ENCODE data around the gene OR4D9.
A peak's percentile ranks its signal among the peaks of the same experiment; 100 is the strongest.

OR4D9 gene

DNA sequence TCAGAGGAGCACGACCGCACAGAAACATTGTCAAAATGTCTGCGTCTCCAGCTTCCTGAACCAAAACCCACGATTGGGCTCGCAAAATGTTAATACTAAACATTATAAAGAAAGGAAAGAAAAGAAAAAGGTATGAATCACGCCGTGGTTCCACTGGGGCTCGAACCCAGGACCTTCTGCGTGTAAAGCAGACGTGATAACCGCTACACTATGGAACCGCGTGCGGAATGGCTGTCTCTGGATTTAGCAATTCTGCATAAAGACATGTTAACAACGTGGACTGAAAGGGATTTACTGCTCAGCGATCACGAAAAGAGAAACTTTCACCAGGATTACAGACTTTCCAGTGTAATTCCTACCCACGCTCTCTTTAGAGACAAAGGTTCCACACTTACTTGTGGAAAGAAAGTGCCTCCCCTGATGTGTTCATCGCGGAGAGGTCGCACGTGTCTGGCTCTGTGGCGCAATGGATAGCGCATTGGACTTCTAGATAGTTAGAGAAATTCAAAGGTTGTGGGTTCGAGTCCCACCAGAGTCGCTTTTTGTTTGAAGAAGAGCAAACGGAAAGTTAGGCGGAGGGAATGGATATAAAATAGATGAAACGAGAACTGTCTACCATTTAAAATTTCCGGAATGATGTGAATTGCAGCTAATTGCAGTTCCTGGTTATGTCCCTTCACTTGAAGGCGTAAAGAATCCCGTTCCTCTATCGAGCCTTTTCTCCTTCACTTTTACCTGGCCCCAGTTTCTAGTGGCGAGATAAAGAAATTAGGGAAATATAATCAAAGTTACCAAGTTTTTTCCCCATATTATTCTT is 39.7 kb downstream of the OR4D9 start:
- peak; percentile 77 for DNase-seq

DNA sequence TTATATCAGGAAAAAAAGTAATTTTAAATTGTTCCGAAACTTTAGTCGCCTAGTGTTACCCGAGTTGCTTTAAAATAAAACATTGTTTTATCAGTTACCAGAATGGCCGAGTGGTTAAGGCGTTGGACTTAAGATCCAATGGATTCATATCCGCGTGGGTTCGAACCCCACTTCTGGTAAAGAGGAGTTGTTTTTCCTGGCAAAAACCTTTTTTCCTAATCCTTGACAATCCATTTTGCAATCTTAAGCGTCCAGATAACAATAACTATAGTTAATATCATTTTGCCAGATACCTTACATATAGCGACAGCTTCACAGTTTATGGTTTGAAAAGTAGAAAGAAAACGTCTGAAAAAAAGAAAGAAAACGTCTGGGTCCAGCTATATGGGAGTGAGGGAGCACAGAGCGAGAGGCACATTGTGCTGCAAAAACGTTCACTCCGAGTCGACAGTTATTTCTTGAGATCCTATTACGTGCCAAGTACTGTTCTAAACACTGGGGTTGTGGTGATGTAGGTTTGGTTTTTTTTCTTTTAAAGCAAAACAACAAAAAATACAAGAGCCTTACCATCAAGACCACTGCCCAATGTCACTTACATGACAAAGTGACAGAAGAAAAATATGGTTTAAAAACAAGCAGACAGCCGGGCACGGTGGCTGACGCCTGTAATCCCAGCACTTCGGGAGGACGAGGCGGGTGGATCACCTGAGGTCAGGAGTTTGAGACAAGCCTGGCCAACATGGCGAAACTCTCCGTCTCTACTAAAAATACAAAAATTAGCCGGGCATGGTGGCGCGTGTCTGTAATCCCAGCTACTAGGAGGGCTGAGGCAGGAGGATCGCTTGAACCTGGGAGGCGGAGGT is 40.6 kb downstream of the OR4D9 start:
- DNase-seq = no peak

DNA sequence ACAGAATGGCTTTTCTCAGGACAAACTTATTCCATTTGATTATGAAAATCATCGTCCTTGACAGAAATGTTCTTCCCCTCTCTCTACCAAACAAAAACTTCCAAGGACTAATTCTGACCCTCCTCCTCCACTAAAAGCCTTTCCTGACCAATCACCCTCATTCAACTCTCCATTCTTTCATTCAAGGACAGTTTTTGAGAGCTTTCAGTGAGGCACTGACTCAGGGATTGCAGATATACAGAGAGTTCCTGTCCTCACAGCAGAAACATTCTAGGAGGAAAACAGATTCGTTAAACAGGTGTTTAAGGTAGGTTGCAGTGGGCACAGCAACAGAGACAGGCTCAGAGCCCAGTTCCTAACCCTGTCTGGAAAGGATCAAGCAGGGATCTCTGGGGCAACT is 41.5 kb downstream of the OR4D9 start:
- DNase-seq = no peak

DNA sequence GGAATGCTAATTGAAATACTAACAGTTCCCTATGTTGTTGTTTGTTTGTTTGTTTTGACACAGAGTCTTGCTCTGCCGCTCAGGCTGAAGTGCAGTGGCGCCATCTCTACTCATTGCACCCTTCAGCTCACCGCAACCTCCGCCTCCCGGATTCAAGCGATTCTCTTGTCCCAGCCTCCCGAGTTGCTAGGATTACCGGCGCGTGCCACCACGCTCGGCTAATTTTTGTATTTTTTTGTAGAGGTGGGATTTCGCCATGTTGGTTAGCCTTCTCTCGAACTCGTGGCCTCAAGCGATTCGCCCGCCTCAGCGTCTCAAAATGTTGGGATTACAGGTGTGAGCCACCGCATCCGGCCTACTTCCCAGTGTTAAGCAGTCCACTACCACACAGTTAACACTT is 42.0 kb downstream of the OR4D9 start:
- DNase-seq = no peak

DNA sequence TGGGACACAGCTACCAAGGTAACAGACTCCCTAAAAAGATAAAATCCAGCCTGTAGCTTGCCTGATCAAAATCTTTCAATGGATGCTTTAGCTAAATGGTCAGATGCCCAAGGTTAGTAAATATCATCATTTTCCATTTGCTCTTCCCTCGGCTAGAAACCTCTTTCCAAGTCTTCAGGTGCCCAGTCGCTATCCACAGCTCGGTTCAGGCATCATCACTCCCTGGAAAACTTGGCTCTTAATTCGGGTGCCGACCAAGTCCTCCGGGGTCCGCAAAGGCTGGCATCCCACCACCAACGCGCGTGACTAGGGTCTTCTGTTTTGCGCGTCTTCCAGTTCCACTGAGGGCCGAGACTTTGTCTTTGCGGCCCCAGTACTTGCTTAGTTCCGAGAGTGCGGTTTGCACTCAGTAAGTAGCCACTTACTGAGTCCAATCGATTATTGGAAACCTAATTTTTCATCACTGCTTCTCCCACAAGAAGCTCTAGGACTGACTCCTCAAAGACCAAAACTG is 44.3 kb downstream of the OR4D9 start:
- DNase-seq = no peak

DNA sequence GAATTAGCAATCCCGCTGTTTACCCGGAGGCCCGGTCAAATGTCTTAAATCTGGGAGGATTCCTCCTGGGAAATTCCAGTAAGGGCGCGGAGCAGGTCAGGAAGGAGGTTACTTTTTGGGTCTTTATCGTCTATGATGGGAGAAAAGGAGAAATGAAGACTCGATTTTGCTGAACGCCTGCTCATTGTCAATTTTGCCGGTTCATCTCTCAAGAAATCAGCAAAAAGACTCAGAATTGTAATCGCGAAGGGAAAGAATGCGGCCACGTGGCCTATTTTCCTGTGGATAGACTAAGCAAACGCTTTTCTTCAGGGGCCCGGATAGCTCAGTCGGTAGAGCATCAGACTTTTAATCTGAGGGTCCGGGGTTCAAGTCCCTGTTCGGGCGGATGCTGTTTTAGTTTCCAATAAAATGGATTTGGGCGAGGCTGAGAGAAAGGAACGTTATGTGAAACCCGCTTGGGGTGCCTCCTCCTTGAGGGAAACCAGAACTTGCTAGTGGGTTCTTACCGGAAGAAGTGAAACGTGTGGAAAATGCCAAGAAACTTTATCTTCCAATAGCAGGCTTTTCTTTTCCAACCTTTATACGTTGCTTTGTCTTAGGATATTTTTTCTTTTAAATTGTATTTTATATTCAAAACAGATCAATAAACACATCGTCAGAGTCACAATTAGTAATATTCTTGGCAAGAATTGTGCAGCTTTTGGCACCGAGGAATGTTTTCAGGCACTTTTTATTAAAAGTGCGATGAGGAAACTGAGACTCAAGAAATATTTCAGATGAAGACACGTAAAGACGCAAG is 45.0 kb downstream of the OR4D9 start:
- peak; percentile 54 for DNase-seq

DNA sequence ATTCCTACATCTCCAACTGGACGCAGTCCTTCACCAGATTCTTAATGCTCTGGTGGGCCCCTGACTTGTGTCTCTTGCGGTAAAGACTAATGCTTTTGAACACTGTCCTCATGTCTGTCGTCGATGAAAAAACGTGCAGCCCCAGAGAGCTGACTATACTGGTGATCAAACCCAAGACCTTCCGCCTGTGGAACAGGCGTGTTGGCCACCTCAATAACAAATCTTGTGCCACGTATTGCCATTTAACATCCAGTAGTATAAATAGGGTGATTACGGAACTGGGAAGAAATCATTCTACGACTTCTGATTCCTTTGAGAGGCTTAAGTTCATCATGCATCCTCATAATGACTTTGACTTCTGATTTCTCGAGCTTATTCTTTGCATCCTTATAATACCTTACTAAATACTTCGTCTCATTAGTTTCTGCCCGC is 45.6 kb downstream of the OR4D9 start:
- DNase-seq = no peak

DNA sequence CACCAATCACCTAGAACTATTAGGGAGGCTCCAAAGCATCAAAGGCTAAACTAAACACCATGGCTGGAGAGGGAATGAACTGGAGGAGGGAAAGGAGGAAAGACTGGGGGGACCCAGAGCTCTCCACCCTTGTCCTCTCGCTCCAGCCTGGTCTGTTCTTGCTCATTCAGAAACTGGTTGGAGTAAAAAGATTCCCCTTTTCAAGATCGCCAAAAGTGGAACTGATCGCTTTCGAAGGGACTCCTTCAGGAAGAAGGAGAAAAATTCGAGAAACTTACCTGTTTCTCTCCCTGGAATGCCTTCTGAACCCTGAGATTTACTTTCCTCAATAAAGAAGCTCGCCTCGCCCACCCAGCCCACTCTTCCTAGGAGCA is 46.9 kb downstream of the OR4D9 start:
- DNase-seq = no peak

DNA sequence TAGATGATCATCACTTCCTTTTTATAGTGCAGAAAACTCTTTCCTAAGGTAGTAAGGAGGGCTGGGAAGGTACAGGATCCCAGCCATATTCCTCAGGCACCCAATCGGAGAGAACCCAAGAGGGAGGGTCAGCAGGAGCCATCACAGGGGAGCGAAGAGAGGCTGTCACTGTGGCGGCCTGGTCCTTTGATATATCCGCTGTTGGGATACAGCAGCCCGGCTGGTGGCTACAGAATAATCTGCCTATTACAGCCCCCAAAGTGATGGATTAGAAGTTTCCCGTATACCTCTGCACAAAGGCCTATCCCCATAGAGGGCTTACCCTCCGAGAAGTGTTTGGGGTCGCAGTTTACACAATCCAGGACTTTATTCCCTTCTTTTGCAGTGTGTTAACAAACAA is 48.5 kb downstream of the OR4D9 start:
- DNase-seq = no peak

DNA sequence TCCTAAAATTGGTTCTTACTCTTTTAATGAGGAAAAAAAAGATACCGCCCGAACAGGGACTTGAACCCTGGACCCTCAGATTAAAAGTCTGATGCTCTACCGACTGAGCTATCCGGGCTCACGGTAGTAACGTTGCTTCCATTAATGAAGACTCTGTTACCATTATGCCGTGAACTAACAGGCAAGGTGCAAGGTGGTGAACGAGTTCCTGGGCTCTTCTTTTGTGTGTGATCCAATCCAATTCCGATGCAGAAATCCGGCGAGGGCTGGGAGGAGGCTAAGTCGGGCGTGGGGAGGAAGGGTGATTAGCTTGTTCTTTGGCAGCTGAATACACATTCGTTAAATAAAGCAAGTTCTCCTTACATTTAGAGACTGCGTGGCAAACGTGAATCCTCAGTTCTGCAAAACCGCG is 49.0 kb downstream of the OR4D9 start:
- DNase-seq = peak; percentile 66

DNA sequence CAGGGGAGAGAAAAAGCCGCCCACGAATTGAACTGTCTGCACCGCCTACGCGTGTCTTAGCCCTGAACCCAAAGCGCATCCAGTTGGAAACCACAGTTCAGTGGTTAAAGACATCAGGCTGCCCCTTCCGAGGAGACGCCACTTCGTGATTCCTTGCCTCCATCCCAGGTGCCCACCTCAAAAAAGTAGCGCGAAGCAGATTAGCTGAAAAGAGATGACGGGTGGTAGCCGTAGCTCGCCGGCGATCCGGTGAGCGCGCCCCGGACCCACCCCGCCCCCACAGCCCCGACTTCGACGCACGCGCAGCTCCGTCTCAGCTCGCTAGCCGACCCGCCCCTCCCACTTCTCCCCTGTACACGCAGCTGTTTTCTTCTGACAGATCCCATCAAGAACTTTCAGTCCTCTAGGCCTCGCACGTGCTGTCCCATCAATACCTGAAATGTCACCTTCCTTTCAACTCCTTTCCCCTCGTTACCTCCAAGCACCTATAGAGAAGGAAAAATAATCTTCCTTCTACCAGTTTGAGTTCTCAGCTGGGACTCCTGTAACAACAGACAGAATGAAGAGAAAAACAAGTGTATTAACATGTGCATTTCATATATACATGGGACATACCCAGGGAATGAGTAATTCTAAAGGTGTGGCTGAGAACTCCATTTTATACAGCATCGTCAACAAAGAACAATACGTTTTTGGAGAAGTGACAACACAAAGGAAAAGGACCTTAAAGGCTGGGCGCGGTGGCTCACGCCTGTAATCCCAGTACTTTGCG is 49.5 kb downstream of the OR4D9 start:
- DNase-seq = peak; percentile 81

DNA sequence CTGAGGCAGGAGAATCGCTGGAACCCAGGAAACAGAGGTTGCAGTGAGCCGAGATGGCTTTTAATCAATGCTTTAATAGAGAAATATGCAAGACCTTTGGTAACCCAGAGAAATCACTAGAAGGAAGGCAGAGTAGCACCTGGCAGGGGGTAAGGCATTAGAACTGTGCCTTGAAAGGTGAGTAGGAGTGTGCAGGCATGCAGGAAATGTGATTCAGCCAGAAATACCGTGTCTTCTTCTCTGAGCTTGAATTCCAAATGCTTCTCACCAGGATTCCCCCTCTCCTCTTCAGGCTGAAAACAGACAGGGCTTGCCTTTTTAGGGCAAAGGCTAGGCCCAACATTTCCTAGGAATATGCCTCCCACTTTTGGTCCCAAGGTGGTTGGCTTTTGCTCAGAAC is 51.0 kb downstream of the OR4D9 start:
- no peak for DNase-seq

All from CD4-positive, alpha-beta T cell treated with Interferon gamma for 1 hour (primary cell).